CD4-positive, alpha-beta memory T cell (primary cell): Measurements from ENCODE around the gene RPL7A. TPM values are rescaled to one million over a fixed set of nuclear protein-coding genes. Genes with fewer than 3 reads are reported as not detected.
"Not testable (repeated sequence)": the region's sequence is repeated elsewhere in the genome, so short reads cannot be mapped to it uniquely, and the experiment has no call there.

Experiments used
- CTCF ChIA-PET: fragments of 350-600 bp; sonication (Branson Sonifier 250); formaldehyde crosslinking; loops from one replicate; lab custom pipeline; 2021; ENCODE audit warnings: inconsistent platforms; ENCODE audit not compliant: partially characterized antibody; lab: Charles Lee
- POLR2A ChIA-PET: fragments of 350-600 bp; sonication (Branson Sonifier 250); formaldehyde crosslinking; loops from one replicate; lab custom pipeline; 2021; ENCODE audit not compliant: partially characterized antibody; lab: Charles Lee
- DNase-seq, 5 donors: peaks; one replicate each; pipeline versions ENCODE4 v3.0.0 to v3.0.0-alpha.2; 2020 to 2022; ENCODE audit warnings: mixed read lengths in 1 of 5
- H3K27ac ChIP-seq: one replicate; pipeline ENCODE4 v1.7.0; 2013; ENCODE audit warnings: low read depth, low read length
- H3K27me3 ChIP-seq: 2 replicates; pipeline ENCODE4 v1.7.0; 2013; ENCODE audit warnings: mild to moderate bottlenecking, low read length, moderate library complexity; ENCODE audit not compliant: insufficient read depth
- H3K36me3 ChIP-seq: 2 replicates; pipeline ENCODE4 v1.7.0; 2013; ENCODE audit warnings: mild to moderate bottlenecking, low read length, moderate library complexity; ENCODE audit not compliant: insufficient read depth
- H3K4me1 ChIP-seq: 2 replicates; pipeline ENCODE4 v1.7.0; 2013; ENCODE audit warnings: mild to moderate bottlenecking, low read length, moderate library complexity; ENCODE audit not compliant: insufficient read depth
- H3K4me3 ChIP-seq, 2 donors: one replicate each; pipeline ENCODE4 v1.7.0; 2013; ENCODE audit warnings: low read length in 2 of 2, mild to moderate bottlenecking in 1 of 2
- H3K9me3 ChIP-seq, 2 donors: one replicate each; pipeline ENCODE4 v1.7.0; 2013; ENCODE audit warnings: low read length in 2 of 2, control low read depth in 1 of 2; ENCODE audit not compliant: control insufficient read depth in 1 of 2
- H3K27ac Mint-ChIP-seq, 7 donors: one replicate each; pipeline ENCODE4 v1.8.0; 2020 to 2021; ENCODE audit warnings: mixed read lengths in 7 of 7, mild to moderate bottlenecking in 6 of 7, inconsistent platforms in 3 of 7, moderate library complexity in 3 of 7
- H3K27me3 Mint-ChIP-seq, 2 donors: one replicate each; pipeline ENCODE4 v1.8.0; 2020 to 2021; ENCODE audit warnings: mixed read lengths in 2 of 2
- H3K36me3 Mint-ChIP-seq, 2 donors: one replicate each; pipeline ENCODE4 v1.8.0; 2020 to 2021; ENCODE audit warnings: mixed read lengths in 2 of 2, inconsistent platforms in 1 of 2, mild to moderate bottlenecking in 1 of 2
- H3K4me1 Mint-ChIP-seq, 4 donors: one replicate each; pipeline ENCODE4 v1.8.0; 2020 to 2021; ENCODE audit warnings: mixed read lengths in 4 of 4, mild to moderate bottlenecking in 1 of 4
- H3K4me3 Mint-ChIP-seq, 8 donors: one replicate each; pipeline ENCODE4 v1.8.0; 2020 to 2021; ENCODE audit warnings: mixed read lengths in 8 of 8, mild to moderate bottlenecking in 7 of 8, moderate library complexity in 6 of 8, inconsistent platforms in 3 of 8
- H3K9me3 Mint-ChIP-seq, 8 donors: one replicate each; pipeline ENCODE4 v1.8.0; 2020 to 2021; ENCODE audit warnings: mixed read lengths in 8 of 8, mild to moderate bottlenecking in 5 of 8, inconsistent platforms in 3 of 8, moderate library complexity in 1 of 8
- intact Hi-C: fragments of 100-400 bp; cut with micrococcal nuclease; formaldehyde crosslinking; loops from one replicate; pipeline ENCODE4 v1.15.1; 2023
- polyA plus RNA-seq, 2 donors: library from polyadenylated mRNA; unstranded; fragments of 300-500 nt; fragmentation: Illumina TruSeq; gene quantifications; one replicate each; pipeline ENCODE4 v1.2.3, GENCODE V29; 2021
- total RNA-seq, 2 experiments: library from RNA; stranded (reverse); gene quantifications; one replicate each; pipeline ENCODE4 v1.2.3, GENCODE V29; 2021

The RPL7A gene
- total and polyA plus RNA-seq, 4 experiments from 2014 or later, result 794 to 2,268 (median 1,624) TPM

DNA sequence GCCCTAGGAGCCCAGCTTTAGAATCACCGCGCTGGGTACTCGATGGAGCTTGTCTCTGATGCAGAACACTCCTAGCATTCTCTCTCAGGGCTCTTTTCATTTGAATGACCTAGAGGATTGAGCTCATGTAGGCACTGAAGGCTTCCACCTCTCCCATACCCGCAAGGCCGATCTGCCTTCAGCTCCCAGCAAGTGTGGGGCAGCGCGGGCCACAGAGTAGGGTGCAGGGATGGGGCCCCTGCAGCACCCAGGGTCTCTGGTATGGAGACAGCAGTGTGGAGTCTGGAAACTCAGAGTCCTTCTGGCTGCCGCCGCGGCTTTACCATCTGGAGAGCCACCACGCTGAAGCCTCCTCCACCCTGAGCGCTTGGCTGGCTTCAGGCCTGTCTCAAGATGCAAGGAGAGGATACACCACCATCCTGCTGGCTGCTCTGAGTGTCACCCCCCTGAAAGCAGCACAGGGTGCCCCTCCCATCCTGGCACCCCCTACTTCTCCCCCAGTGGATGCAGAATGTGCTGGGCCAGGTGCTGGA lies 41.1 kb downstream of the RPL7A start:
- Mint-ChIP-seq H3K36me3 (no peaks in the 10 kb centered on the region), H3K4me3 (no peak overlapping the region), H3K9me3 (no peaks in the 10 kb centered on the region), H3K27ac (no peak overlapping the region), H3K27me3 (peaks cover 4 to 8% of the 10 kb centered on the region in 2 donors), H3K4me1 (no peaks in the 10 kb centered on the region)
- peak in 1 of 5 donors; percentile 7 for DNase-seq
- H3K27me3 ChIP-seq, result no peaks in the 10 kb centered on the region
- intact Hi-C loops, result no loop called here
- no peaks in the 10 kb centered on the region for H3K4me1 ChIP-seq
- H3K9me3 ChIP-seq, result no peaks in the 10 kb centered on the region
- ChIA-PET POLR2A (no interaction called here), CTCF (no interaction called here)
- no peak overlapping the region for H3K27ac ChIP-seq
- H3K36me3 ChIP-seq, result no peaks in the 10 kb centered on the region
- H3K4me3 ChIP-seq, result no peak overlapping the region

GRCh38 chr9:133389562-133389961 lies 41.5 kb downstream of the RPL7A start:
- intact Hi-C loops, result no loop called here

GRCh38 chr9:133390713-133391112 lies 42.7 kb downstream of the RPL7A start:
- Mint-ChIP-seq H3K4me1 (no peaks in the 10 kb centered on the region), H3K36me3 (no peaks in the 10 kb centered on the region)
- no peaks in the 10 kb centered on the region for H3K9me3 ChIP-seq

More at GRCh38 chr9:133389562-133389961, 41.5 kb downstream of the RPL7A start:
- POLR2A ChIA-PET, result no interaction called here
- H3K27me3 Mint-ChIP-seq, result peaks cover 4 to 8% of the 10 kb centered on the region in 2 donors
- no peak overlapping the region for H3K27ac Mint-ChIP-seq
- Histone ChIP-seq H3K4me3 (no peak overlapping the region), H3K9me3 (no peaks in the 10 kb centered on the region), H3K36me3 (no peaks in the 10 kb centered on the region), H3K4me1 (no peaks in the 10 kb centered on the region), H3K27me3 (no peaks in the 10 kb centered on the region), H3K27ac (no peak overlapping the region)
- H3K4me3 Mint-ChIP-seq, result no peak overlapping the region
- no peaks in the 10 kb centered on the region for H3K4me1 Mint-ChIP-seq
- no peaks in the 10 kb centered on the region for H3K36me3 Mint-ChIP-seq
- H3K9me3 Mint-ChIP-seq, result no peaks in the 10 kb centered on the region
- DNase-seq, result no peak
- CTCF ChIA-PET, result no interaction called here

GRCh38 chr9:133391449-133391848 lies 43.4 kb downstream of the RPL7A start:
- intact Hi-C loops, H3K36me3 ChIP-seq, H3K27ac ChIP-seq, H3K27ac Mint-ChIP-seq, H3K36me3 Mint-ChIP-seq, H3K27me3 Mint-ChIP-seq, H3K4me3 ChIP-seq, POLR2A ChIA-PET, CTCF ChIA-PET, H3K9me3 Mint-ChIP-seq, H3K9me3 ChIP-seq, H3K4me1 Mint-ChIP-seq, H3K4me1 ChIP-seq, H3K4me3 Mint-ChIP-seq, DNase-seq, H3K27me3 ChIP-seq: not testable (repeated sequence)

More at GRCh38 chr9:133390713-133391112, 42.7 kb downstream of the RPL7A start:
- H3K27ac Mint-ChIP-seq, result no peak overlapping the region
- H3K27me3 Mint-ChIP-seq, result peaks cover 4 to 9% of the 10 kb centered on the region in 2 donors
- intact Hi-C loops, result no loop called here
- DNase-seq, result peak in 1 of 5 donors; percentile 4
- POLR2A ChIA-PET, result no interaction called here
- H3K4me3 Mint-ChIP-seq, result no peak overlapping the region
- CTCF ChIA-PET, result no interaction called here
- Histone ChIP-seq H3K4me3 (no peak overlapping the region), H3K36me3 (no peaks in the 10 kb centered on the region), H3K27me3 (no peaks in the 10 kb centered on the region), H3K27ac (no peak overlapping the region), H3K4me1 (no peaks in the 10 kb centered on the region)
- H3K9me3 Mint-ChIP-seq, result no peaks in the 10 kb centered on the region

- POLR2A ChIA-PET, H3K4me3 ChIP-seq, H3K9me3 ChIP-seq, H3K36me3 ChIP-seq, H3K27ac Mint-ChIP-seq, intact Hi-C loops, H3K4me3 Mint-ChIP-seq, H3K4me1 ChIP-seq, H3K27ac ChIP-seq, H3K4me1 Mint-ChIP-seq, H3K27me3 ChIP-seq, H3K36me3 Mint-ChIP-seq, H3K9me3 Mint-ChIP-seq, CTCF ChIA-PET, H3K27me3 Mint-ChIP-seq: not testable (repeated sequence)
- peak in 1 of 5 donors; percentile 11 for DNase-seq
Observed at GRCh38 chr9:133392308-133392707, 44.3 kb downstream of the RPL7A start.

GRCh38 chr9:133393399-133393798 lies 45.4 kb downstream of the RPL7A start:
- Histone ChIP-seq H3K4me1 (no peaks in the 10 kb centered on the region), H3K27me3 (no peaks in the 10 kb centered on the region), H3K27ac (no peak overlapping the region), H3K36me3 (no peaks in the 10 kb centered on the region), H3K4me3 (no peak overlapping the region), H3K9me3 (no peaks in the 10 kb centered on the region)
- intact Hi-C loops, result no loop called here
- H3K4me3 Mint-ChIP-seq, result no peak overlapping the region
- peaks cover 4 to 12% of the 10 kb centered on the region in 2 donors for H3K27me3 Mint-ChIP-seq
- no peaks in the 10 kb centered on the region for H3K36me3 Mint-ChIP-seq
- no peaks in the 10 kb centered on the region for H3K9me3 Mint-ChIP-seq
- DNase-seq, result no peak
- H3K4me1 Mint-ChIP-seq, result peaks cover 0 to 3% (median 0%) of the 10 kb centered on the region in 4 donors
- ChIA-PET CTCF (no interaction called here), POLR2A (no interaction called here)
- H3K27ac Mint-ChIP-seq, result no peak overlapping the region

DNA sequence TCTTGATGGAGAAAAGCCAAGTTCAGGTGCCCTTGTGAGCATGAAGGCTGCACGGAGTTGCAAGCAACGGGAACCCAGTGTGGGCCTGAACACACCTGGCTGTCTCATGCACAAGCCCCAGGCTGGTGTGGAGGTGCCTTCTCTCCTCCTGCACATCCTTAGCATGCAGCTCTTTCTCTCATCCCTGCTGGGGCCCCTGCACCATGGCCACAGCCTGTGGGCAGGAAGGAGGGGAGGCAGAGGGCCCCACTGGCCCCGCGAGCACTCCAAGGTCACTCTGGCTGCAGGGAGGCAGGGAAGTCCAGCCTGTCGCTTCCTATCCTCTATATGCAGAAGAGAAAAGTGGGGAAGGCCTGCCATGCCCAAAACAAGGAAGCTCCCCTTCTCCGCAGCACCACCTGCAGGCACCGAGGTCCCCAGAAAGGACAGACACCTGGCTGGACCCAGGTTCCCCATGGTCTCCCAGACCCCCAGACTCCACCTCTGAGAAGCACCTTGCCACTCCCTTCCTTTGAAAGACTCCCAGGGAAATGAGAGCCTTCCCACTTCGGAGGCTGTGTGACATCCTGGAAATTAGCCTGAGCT lies 46.8 kb downstream of the RPL7A start:
- CTCF ChIA-PET, result no interaction called here
- no peak overlapping the region for H3K27ac ChIP-seq

More for the DNA sequence above, 46.8 kb downstream of the RPL7A start:
- Histone ChIP-seq H3K4me3 (no peak overlapping the region), H3K4me1 (no peaks in the 10 kb centered on the region), H3K36me3 (no peaks in the 10 kb centered on the region), H3K9me3 (no peaks in the 10 kb centered on the region), H3K27me3 (no peaks in the 10 kb centered on the region)
- Mint-ChIP-seq H3K4me3 (no peak overlapping the region), H3K27ac (no peak overlapping the region), H3K27me3 (peaks cover 4 to 10% of the 10 kb centered on the region in 2 donors), H3K9me3 (no peaks in the 10 kb centered on the region), H3K4me1 (peaks cover 0 to 3% (median 0%) of the 10 kb centered on the region in 4 donors), H3K36me3 (no peaks in the 10 kb centered on the region)
- intact Hi-C loops, result no loop called here
- POLR2A ChIA-PET, result no interaction called here
- peak in 1 of 5 donors; percentile 5 for DNase-seq
